Measurements from ENCODE around the gene ERBB4.

The ERBB4 gene

DNA sequence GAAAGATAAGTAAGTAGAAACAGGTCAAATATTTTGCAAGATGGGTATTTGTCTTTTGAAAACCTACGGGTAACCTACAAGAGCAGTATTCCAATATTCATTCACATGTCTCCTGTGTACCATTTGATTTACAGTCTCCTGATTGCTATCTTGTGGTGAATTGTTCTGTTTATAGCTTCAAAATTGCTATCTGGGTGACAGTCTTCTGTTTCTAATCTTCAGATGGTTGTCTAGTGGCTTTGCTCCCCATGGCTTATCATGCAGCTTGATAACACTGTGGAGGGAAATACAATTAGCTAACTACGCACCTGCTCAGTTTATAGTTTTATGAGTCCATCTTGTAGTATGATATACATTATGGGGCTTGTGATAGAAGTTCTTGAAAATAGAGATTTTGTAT, 1165.4 kb downstream of the ERBB4 start:
- Histone ChIP-seq H3K27ac (ENCODE audit: low read length) (no peak overlapping the region), H3K36me3 (ENCODE audit: control insufficient read depth, insufficient read depth, low read length) (no peaks in the 10 kb centered on the region), H3K27me3 (ENCODE audit: control insufficient read depth, insufficient read depth, low read length) (no peaks in the 10 kb centered on the region), H3K9me3 (ENCODE audit: control insufficient read depth, insufficient read depth, low read length) (no peaks in the 10 kb centered on the region), H3K4me3 (ENCODE audit: low read length) (no peak overlapping the region), H3K4me1 (ENCODE audit: control insufficient read depth, insufficient read depth, low read length) (no peaks in the 10 kb centered on the region)
- WGBS (ENCODE audit: insufficient coverage, insufficient read length): no CpG with 5 or more reads among the region's 2 CpGs
- DNase-seq (ENCODE audit: low read depth, low spot score): no peak

DNA sequence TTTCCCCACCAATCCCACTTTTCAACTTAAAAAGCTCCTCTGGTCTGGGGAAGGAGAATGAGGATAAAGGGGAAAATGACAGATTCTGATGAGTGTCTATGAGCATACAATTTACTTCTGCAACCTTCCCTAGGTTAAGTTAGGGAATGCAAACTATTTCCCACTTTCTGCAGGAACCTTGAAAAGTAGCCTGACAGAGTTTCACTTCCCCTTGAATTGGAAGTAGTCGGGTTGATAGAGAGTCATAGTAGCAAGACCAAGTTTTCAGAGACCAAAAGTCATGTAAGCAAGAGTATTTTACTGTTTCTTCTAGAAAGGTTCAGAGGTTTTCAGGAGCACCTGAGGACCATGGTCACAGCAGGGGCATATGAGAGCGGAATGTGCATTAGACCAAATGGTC, 1167.1 kb downstream of the ERBB4 start:
- no CpG with 5 or more reads among the region's 2 CpGs for WGBS (ENCODE audit: insufficient coverage, insufficient read length)
- no peaks in the 10 kb centered on the region for H3K4me1 ChIP-seq (ENCODE audit: control insufficient read depth, insufficient read depth, low read length)
- no peaks in the 10 kb centered on the region for H3K9me3 ChIP-seq (ENCODE audit: control insufficient read depth, insufficient read depth, low read length)
- H3K27me3 ChIP-seq (ENCODE audit: control insufficient read depth, insufficient read depth, low read length): no peaks in the 10 kb centered on the region
- H3K4me3 ChIP-seq (ENCODE audit: low read length): no peak overlapping the region
- no peaks in the 10 kb centered on the region for H3K36me3 ChIP-seq (ENCODE audit: control insufficient read depth, insufficient read depth, low read length)
- no peak overlapping the region for H3K27ac ChIP-seq (ENCODE audit: low read length)
- no peak for DNase-seq (ENCODE audit: low read depth, low spot score)

DNA sequence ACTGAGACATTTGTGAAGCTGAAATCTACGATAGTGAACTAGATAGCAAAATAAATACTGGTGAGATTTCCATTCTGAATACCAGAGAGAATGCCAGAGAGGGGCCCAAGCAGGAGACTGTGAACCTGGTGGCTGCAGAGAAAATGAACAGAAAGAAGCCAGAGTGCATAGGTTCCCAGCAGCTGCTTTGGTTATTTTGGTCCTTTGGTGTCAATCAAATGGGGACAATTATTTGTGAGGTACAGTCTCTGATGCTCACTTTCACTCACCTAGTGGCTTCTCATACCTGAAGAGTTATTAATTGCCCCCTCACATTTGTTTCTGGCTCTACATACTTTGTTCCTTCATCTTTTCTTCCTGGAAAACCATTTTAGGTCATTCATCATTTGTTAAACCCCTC, 1170.1 kb downstream of the ERBB4 start:
- no CpG with 5 or more reads among the region's 1 CpG for whole genome bisulfite sequencing (ENCODE audit: insufficient coverage, insufficient read length)

DNA sequence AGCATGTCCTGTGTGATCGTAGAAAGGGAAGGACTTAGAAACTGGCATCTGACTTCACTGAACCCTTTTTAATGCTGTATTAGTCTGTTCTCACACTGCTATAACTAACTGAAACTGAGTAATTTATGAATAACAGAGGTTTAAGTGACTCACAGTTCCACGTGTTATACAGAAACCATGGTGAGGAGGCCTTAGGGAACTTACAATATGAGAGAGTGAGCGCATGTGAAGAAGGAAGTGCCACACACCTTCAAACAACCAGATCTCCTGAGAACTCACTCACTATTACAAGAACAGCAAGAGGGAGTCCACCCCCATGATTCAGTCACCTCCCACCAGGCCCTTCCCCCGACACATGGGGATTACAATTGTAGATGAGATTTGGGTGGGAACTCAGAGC, 1170.9 kb downstream of the ERBB4 start:
- WGBS (ENCODE audit: insufficient coverage, insufficient read length): no CpG with 5 or more reads among the region's 4 CpGs

More for the DNA sequence above, 1170.1 kb downstream of the ERBB4 start:
- no peaks in the 10 kb centered on the region for H3K4me1 ChIP-seq (ENCODE audit: control insufficient read depth, insufficient read depth, low read length)
- no peaks in the 10 kb centered on the region for H3K9me3 ChIP-seq (ENCODE audit: control insufficient read depth, insufficient read depth, low read length)
- no peak overlapping the region for H3K4me3 ChIP-seq (ENCODE audit: low read length)
- no peak overlapping the region for H3K27ac ChIP-seq (ENCODE audit: low read length)
- no peaks in the 10 kb centered on the region for H3K27me3 ChIP-seq (ENCODE audit: control insufficient read depth, insufficient read depth, low read length)
- DNase-seq (ENCODE audit: low read depth, low spot score): no peak
- H3K36me3 ChIP-seq (ENCODE audit: control insufficient read depth, insufficient read depth, low read length): no peaks in the 10 kb centered on the region

DNA sequence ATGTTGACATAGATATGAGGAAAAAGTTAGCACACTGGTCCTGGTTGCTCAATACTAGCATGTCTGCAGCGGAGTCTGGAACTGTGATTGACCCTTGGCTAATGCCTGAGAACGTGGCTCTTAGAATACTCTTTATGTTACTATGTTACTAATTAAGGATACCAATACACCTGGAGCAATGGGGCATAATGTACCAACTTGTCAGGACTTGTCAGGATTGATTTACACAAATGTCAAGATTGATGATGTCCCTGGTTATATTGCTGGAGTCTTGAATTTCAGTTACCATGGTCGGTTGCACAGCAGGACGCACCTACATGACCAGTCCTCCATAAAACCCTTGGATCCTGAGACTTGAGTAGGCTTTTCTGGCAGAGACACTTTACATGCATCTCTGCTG, 1171.3 kb downstream of the ERBB4 start:
- H3K27ac ChIP-seq (ENCODE audit: low read length): no peak overlapping the region
- H3K4me1 ChIP-seq (ENCODE audit: control insufficient read depth, insufficient read depth, low read length): peaks cover under 1% of the 10 kb centered on the region; the same call in 1 of the 2 replicates
- no CpG with 5 or more reads among the region's 4 CpGs for WGBS (ENCODE audit: insufficient coverage, insufficient read length)
- no peaks in the 10 kb centered on the region for H3K9me3 ChIP-seq (ENCODE audit: control insufficient read depth, insufficient read depth, low read length)
- no peak overlapping the region for H3K4me3 ChIP-seq (ENCODE audit: low read length)
- no peaks in the 10 kb centered on the region for H3K36me3 ChIP-seq (ENCODE audit: control insufficient read depth, insufficient read depth, low read length)
- DNase-seq (ENCODE audit: low read depth, low spot score): no peak
- no peaks in the 10 kb centered on the region for H3K27me3 ChIP-seq (ENCODE audit: control insufficient read depth, insufficient read depth, low read length)

More for the DNA sequence above, 1170.9 kb downstream of the ERBB4 start:
- H3K9me3 ChIP-seq (ENCODE audit: control insufficient read depth, insufficient read depth, low read length): no peaks in the 10 kb centered on the region
- H3K4me3 ChIP-seq (ENCODE audit: low read length): no peak overlapping the region
- H3K4me1 ChIP-seq (ENCODE audit: control insufficient read depth, insufficient read depth, low read length): no peaks in the 10 kb centered on the region
- DNase-seq (ENCODE audit: low read depth, low spot score): no peak
- no peaks in the 10 kb centered on the region for H3K36me3 ChIP-seq (ENCODE audit: control insufficient read depth, insufficient read depth, low read length)
- H3K27me3 ChIP-seq (ENCODE audit: control insufficient read depth, insufficient read depth, low read length): no peaks in the 10 kb centered on the region
- H3K27ac ChIP-seq (ENCODE audit: low read length): no peak overlapping the region

DNA sequence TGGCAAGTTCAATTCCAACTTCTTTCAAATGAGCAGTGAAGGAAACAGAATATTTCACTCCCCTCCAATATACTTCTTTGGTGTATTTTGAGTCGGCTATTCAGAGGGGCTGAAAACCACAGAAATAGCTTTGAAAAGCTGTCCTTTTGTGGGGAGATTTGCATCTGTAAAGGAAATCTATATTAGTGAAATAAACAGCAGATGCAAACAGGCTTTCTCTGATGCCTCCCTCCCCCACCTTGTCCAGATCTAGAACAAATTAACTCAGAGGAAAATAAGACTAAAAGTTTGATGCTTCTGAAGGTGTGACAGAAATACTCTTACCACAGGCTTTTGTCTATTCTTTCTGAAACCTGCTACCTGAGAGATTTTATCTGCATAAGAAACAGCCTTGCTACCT, 1173.7 kb downstream of the ERBB4 start:
- DNase-seq (ENCODE audit: low read depth, low spot score): no peak
- no peak overlapping the region for H3K4me3 ChIP-seq (ENCODE audit: low read length)
- H3K27ac ChIP-seq (ENCODE audit: low read length): no peak overlapping the region
- no peaks in the 10 kb centered on the region for H3K9me3 ChIP-seq (ENCODE audit: control insufficient read depth, insufficient read depth, low read length)
- H3K36me3 ChIP-seq (ENCODE audit: control insufficient read depth, insufficient read depth, low read length): no peaks in the 10 kb centered on the region
- no peaks in the 10 kb centered on the region for H3K27me3 ChIP-seq (ENCODE audit: control insufficient read depth, insufficient read depth, low read length)
- H3K4me1 ChIP-seq (ENCODE audit: control insufficient read depth, insufficient read depth, low read length): peaks cover 1% of the 10 kb centered on the region; the same call in 1 of the 2 replicates
- no CpG with 5 or more reads among the region's 1 CpG for WGBS (ENCODE audit: insufficient coverage, insufficient read length)

DNA sequence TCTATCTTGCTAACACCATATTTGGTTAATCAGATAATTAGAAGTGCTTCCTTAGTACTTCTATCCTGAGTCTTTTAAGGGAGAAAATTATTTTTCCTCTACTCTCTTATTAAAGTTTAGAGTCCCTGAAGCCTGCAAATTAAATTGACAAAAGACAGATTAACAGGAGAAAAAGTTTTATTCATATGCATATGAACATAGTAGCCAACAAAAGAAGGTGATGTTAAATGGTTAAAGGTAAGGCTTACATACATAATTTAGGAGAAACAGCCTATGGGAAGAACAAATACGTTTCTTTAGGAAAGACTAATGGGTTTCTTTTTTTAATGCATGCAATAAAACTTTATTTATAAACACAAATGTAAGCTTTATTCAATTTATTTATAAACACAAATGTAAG, 1177.2 kb downstream of the ERBB4 start:
- Histone ChIP-seq H3K4me1 (ENCODE audit: control insufficient read depth, insufficient read depth, low read length) (peaks cover 1% of the 10 kb centered on the region; the same call in 1 of the 2 replicates), H3K9me3 (ENCODE audit: control insufficient read depth, insufficient read depth, low read length) (no peaks in the 10 kb centered on the region), H3K27ac (ENCODE audit: low read length) (no peak overlapping the region), H3K36me3 (ENCODE audit: control insufficient read depth, insufficient read depth, low read length) (no peaks in the 10 kb centered on the region), H3K4me3 (ENCODE audit: low read length) (no peak overlapping the region), H3K27me3 (ENCODE audit: control insufficient read depth, insufficient read depth, low read length) (no peaks in the 10 kb centered on the region)
- no CpG with 5 or more reads among the region's 1 CpG for WGBS (ENCODE audit: insufficient coverage, insufficient read length)
- no peak for DNase-seq (ENCODE audit: low read depth, low spot score)

DNA sequence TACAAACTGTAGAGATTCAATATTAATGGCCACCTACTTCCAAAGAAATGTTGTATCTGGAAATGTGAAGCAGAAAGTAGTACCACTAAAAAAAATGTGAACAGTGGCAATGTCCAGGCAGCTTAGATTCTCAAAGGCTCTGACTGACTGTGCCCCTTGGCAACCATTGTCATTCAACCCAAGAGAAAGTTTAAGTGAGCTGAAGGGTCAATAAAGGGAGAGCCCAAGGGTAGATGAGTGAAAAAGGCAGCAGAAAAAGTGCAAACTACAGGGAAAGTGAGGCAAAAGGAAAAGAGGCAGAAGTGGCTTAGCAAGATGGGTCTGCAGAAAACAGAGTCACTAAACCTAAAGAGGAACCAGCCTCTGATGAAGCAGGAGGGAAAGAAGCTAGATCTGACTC, 1179.3 kb downstream of the ERBB4 start:
- Histone ChIP-seq H3K27ac (ENCODE audit: low read length) (no peak overlapping the region), H3K27me3 (ENCODE audit: control insufficient read depth, insufficient read depth, low read length) (no peaks in the 10 kb centered on the region), H3K4me3 (ENCODE audit: low read length) (no peak overlapping the region), H3K36me3 (ENCODE audit: control insufficient read depth, insufficient read depth, low read length) (no peaks in the 10 kb centered on the region), H3K9me3 (ENCODE audit: control insufficient read depth, insufficient read depth, low read length) (no peaks in the 10 kb centered on the region), H3K4me1 (ENCODE audit: control insufficient read depth, insufficient read depth, low read length) (peaks cover 1% of the 10 kb centered on the region; the same call in 1 of the 2 replicates)
- DNase-seq (ENCODE audit: low read depth, low spot score): no peak

DNA sequence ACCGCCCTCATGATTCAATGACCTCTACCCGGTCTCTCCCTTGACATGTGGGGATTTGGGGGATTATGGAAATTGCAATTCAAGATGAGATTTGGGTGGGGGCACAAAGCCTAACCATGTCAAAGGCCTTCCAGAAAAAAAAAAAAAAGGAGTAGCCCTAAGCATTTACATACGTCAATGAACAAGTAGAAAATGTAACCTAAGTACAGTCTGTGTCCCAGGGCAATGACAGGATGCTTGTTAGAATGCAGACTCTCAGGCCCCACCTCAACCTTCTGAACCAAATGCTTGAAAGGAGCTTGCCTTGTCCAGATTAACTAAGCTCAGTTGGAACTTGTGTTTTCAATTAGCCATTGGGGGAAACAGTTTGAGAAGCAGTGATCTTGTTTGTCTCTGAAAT, 1180.1 kb downstream of the ERBB4 start:
- Histone ChIP-seq H3K36me3 (ENCODE audit: control insufficient read depth, insufficient read depth, low read length) (no peaks in the 10 kb centered on the region), H3K4me3 (ENCODE audit: low read length) (no peak overlapping the region), H3K4me1 (ENCODE audit: control insufficient read depth, insufficient read depth, low read length) (peaks cover 1% of the 10 kb centered on the region; the same call in 1 of the 2 replicates), H3K9me3 (ENCODE audit: control insufficient read depth, insufficient read depth, low read length) (no peaks in the 10 kb centered on the region), H3K27ac (ENCODE audit: low read length) (no peak overlapping the region), H3K27me3 (ENCODE audit: control insufficient read depth, insufficient read depth, low read length) (no peaks in the 10 kb centered on the region)
- no CpG with 5 or more reads among the region's 3 CpGs for WGBS (ENCODE audit: insufficient coverage, insufficient read length)
- no peak for DNase-seq (ENCODE audit: low read depth, low spot score)

DNA sequence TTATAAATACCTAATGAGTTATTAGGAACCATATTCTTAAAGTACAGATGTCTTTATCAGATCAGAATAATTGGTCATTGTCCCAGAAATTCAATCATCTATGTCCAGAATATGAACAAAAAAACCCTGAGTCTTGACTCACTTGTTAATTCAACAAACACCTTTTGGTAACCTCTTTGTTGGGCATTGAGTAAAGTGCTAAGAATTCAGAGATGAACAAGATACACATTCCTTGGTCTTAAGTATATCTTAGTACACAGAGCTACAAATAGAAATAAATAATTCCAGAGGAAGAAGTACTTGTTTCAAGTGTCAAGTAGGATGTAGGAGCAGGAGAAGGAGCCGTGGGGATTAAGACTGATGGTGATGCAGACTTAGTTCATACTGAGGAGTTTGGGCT, 1184.1 kb downstream of the ERBB4 start:
- no peak for DNase-seq (ENCODE audit: low read depth, low spot score)
- no peaks in the 10 kb centered on the region for H3K27me3 ChIP-seq (ENCODE audit: control insufficient read depth, insufficient read depth, low read length)
- H3K27ac ChIP-seq (ENCODE audit: low read length): no peak overlapping the region
- H3K4me1 ChIP-seq (ENCODE audit: control insufficient read depth, insufficient read depth, low read length): no peaks in the 10 kb centered on the region; the same call in 1 of the 2 replicates
- no peaks in the 10 kb centered on the region for H3K9me3 ChIP-seq (ENCODE audit: control insufficient read depth, insufficient read depth, low read length)
- no CpG with 5 or more reads among the region's 1 CpG for WGBS (ENCODE audit: insufficient coverage, insufficient read length)
- no peaks in the 10 kb centered on the region for H3K36me3 ChIP-seq (ENCODE audit: control insufficient read depth, insufficient read depth, low read length)
- H3K4me3 ChIP-seq (ENCODE audit: low read length): no peak overlapping the region

DNA sequence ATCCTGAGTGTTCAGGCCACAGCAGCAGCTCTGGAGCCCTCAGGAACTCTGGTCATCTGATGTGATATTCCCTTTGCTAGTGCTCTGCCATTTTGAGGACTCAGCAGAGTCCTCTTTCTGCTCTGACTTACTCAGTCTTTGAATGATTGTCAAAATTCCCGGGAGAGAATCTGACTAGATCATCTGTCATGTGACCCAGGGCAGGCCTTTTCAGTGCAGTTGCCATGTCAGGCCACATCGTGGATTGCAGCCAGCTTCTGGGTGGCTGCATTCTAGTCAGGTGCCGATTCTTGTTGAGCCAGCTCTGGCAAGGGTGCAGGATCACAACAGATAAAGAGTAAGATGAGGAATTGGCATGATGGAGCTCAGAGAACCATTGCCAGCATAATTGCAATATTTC, 1186.6 kb downstream of the ERBB4 start:
- WGBS (ENCODE audit: insufficient coverage, insufficient read length): no CpG with 5 or more reads among the region's 3 CpGs
- DNase-seq (ENCODE audit: low read depth, low spot score): no peak
- H3K36me3 ChIP-seq (ENCODE audit: control insufficient read depth, insufficient read depth, low read length): no peaks in the 10 kb centered on the region
- H3K27me3 ChIP-seq (ENCODE audit: control insufficient read depth, insufficient read depth, low read length): no peaks in the 10 kb centered on the region
- no peak overlapping the region for H3K27ac ChIP-seq (ENCODE audit: low read length)
- no peak overlapping the region for H3K4me3 ChIP-seq (ENCODE audit: low read length)
- H3K4me1 ChIP-seq (ENCODE audit: control insufficient read depth, insufficient read depth, low read length): no peaks in the 10 kb centered on the region
- H3K9me3 ChIP-seq (ENCODE audit: control insufficient read depth, insufficient read depth, low read length): no peaks in the 10 kb centered on the region
